Islet precursor cell (in vitro differentiated cells): ENCODE measurements around the gene MMP13.
"Not testable (repeated sequence)": the region's sequence is repeated elsewhere in the genome, so short reads cannot be mapped to it uniquely, and the experiment has no call there.

Experiments used
- DNase-seq: peaks from one replicate; pipeline ENCODE4 v3.0.0-alpha.2; 2018

MMP13 gene

GRCh38 chr11:102955624-102956023 lies at the start of gene MMP13:
TSS of gene MMP13 (minus strand) at chr11:102955732. CDS start at chr11:102955705, 27 bp downstream.
- DNase-seq: no peak

- DNase-seq: not testable (repeated sequence)
These were observed 48.7 kb upstream of the MMP13 start for GRCh38 chr11:103004234-103004633.

- DNase-seq: no peak
These were observed 38.6 kb upstream of the MMP13 start for GRCh38 chr11:102994105-102994504.

GRCh38 chr11:102991776-102992175 lies 36.2 kb upstream of the MMP13 start:
- no peak for DNase-seq

- DNase-seq: no peak
These were observed 34.6 kb upstream of the MMP13 start for GRCh38 chr11:102990145-102990544.

- DNase-seq: no peak
These were observed 34.0 kb upstream of the MMP13 start for GRCh38 chr11:102989379-102990047.

- DNase-seq: no peak
These were observed 31.3 kb upstream of the MMP13 start for GRCh38 chr11:102986815-102987214.

- DNase-seq: no peak
These were observed 30.3 kb upstream of the MMP13 start for GRCh38 chr11:102985850-102986249.

- DNase-seq: no peak
These were observed 28.0 kb upstream of the MMP13 start for GRCh38 chr11:102983486-102983885.

GRCh38 chr11:102981324-102981910 lies 25.9 kb upstream of the MMP13 start:
- DNase-seq: no peak

- DNase-seq: no peak
These were observed 19.2 kb upstream of the MMP13 start for GRCh38 chr11:102974552-102975280.

GRCh38 chr11:102973698-102974097 lies 18.2 kb upstream of the MMP13 start:
- DNase-seq: not testable (repeated sequence)

GRCh38 chr11:102972853-102973252 lies 17.3 kb upstream of the MMP13 start:
- DNase-seq: no peak

- DNase-seq: no peak
These were observed 16.2 kb upstream of the MMP13 start for GRCh38 chr11:102971766-102972165.

- no peak for DNase-seq
These were observed 12.0 kb upstream of the MMP13 start for GRCh38 chr11:102967497-102967896.

- no peak for DNase-seq
These were observed 10.5 kb upstream of the MMP13 start for GRCh38 chr11:102966011-102966410.

GRCh38 chr11:102964867-102965266 lies 9.3 kb upstream of the MMP13 start:
- no peak for DNase-seq

GRCh38 chr11:102957953-102958352 lies 2.4 kb upstream of the MMP13 start:
- no peak for DNase-seq

- DNase-seq: no peak
These were observed 4.9 kb downstream of the MMP13 start for GRCh38 chr11:102950622-102951081.

- no peak for DNase-seq
These were observed 9.3 kb downstream of the MMP13 start for GRCh38 chr11:102946237-102946636.

GRCh38 chr11:102940714-102941588 lies 14.6 kb downstream of the MMP13 start:
- peak; percentile 59 for DNase-seq

- DNase-seq: no peak
These were observed 18.5 kb downstream of the MMP13 start for GRCh38 chr11:102936864-102937509.
